Neutrophil (primary cell): ENCODE results near the gene DHRS4.
"Not testable (repeated sequence)": the region's sequence is repeated elsewhere in the genome, so short reads cannot be mapped to it uniquely, and the experiment has no call there.

ENCODE experiments used
- H3K27ac ChIP-seq: fragments of 200-600 bp; sonication (generic); 2 replicates; pipeline ENCODE4 v1.5.1; 2016; ENCODE audit warnings: mild to moderate bottlenecking, moderate library complexity
- H3K27me3 ChIP-seq: fragments of 200-600 bp; sonication (generic); 2 replicates; pipeline ENCODE4 v1.6.0; 2016; ENCODE audit warnings: mild to moderate bottlenecking
- H3K36me3 ChIP-seq: fragments of 200-600 bp; sonication (generic); 2 replicates; pipeline ENCODE4 v1.5.1; 2017
- H3K4me1 ChIP-seq, 2 experiments: fragments of 200-600 bp in 1 of 2; sonication (generic) in 1 of 2; 1 replicate in 1 of 2; 2 replicates in 1 of 2; pipeline versions ENCODE4 v1.5.1 to v1.6.1; 2013 to 2016; ENCODE audit warnings: low read depth in 1 of 2, low read length in 1 of 2, mild to moderate bottlenecking in 1 of 2, moderate library complexity in 1 of 2; ENCODE audit not compliant: control insufficient read depth in 1 of 2, insufficient read depth in 1 of 2
- H3K4me3 ChIP-seq, 2 experiments: fragments of 200-600 bp in 1 of 2; sonication (generic) in 1 of 2; 1 replicate in 1 of 2; 2 replicates in 1 of 2; pipeline ENCODE4 v1.5.1; 2013 to 2016; ENCODE audit warnings: low read depth in 1 of 2, low read length in 1 of 2, mild to moderate bottlenecking in 1 of 2, moderate library complexity in 1 of 2
- H3K9me3 ChIP-seq: fragments of 200-600 bp; sonication (generic); 2 replicates; pipeline ENCODE4 v1.5.1; 2016
- CTCF ChIP-seq: fragments of 200-600 bp; sonication (generic); IDR thresholded peaks from 2 replicates; pipeline ENCODE4 v1.5.1; 2016; ENCODE audit warnings: antibody characterized with exemption

Gene DHRS4

GRCh38 chr14:24001679-24002078, 48.1 kb downstream of the DHRS4 start:
- not testable (repeated sequence) for H3K9me3 ChIP-seq, H3K4me1 ChIP-seq, H3K27me3 ChIP-seq, H3K4me3 ChIP-seq, H3K36me3 ChIP-seq, H3K27ac ChIP-seq

- not testable (repeated sequence) for H3K36me3 ChIP-seq, H3K27me3 ChIP-seq, H3K4me1 ChIP-seq, H3K27ac ChIP-seq, H3K9me3 ChIP-seq
- peak overlapping the region in 1 of 2 experiments; percentile 17 for H3K4me3 ChIP-seq
These were observed 52.9 kb downstream of the DHRS4 start for GRCh38 chr14:24006471-24006816.

GRCh38 chr14:24006817-24007652, 53.5 kb downstream of the DHRS4 start:
- H3K9me3 ChIP-seq, H3K36me3 ChIP-seq, H3K27me3 ChIP-seq, H3K4me1 ChIP-seq, H3K27ac ChIP-seq: not testable (repeated sequence)
- peak overlapping the region in 1 of 2 experiments; percentile 17 for H3K4me3 ChIP-seq

GRCh38 chr14:24011051-24011450, 57.5 kb downstream of the DHRS4 start:
- Histone ChIP-seq H3K27ac (no peak overlapping the region), H3K4me3 (no peak overlapping the region)

GRCh38 chr14:24012726-24013273, 59.2 kb downstream of the DHRS4 start:
- not testable (repeated sequence) for H3K27me3 ChIP-seq, H3K4me1 ChIP-seq, H3K9me3 ChIP-seq, H3K27ac ChIP-seq, H3K36me3 ChIP-seq, H3K4me3 ChIP-seq

More at GRCh38 chr14:24011051-24011450, 57.5 kb downstream of the DHRS4 start:
- Histone ChIP-seq H3K36me3 (no peaks in the 10 kb centered on the region), H3K4me1 (peaks cover 0 to 5% of the 10 kb centered on the region in 2 experiments), H3K27me3 (peaks cover 7% of the 10 kb centered on the region), H3K9me3 (no peaks in the 10 kb centered on the region)
- no peak for TF ChIP-seq CTCF

GRCh38 chr14:24013654-24014514, 60.3 kb downstream of the DHRS4 start:
- no peak overlapping the region for H3K27ac ChIP-seq
- no peak overlapping the region for H3K4me3 ChIP-seq
- H3K36me3 ChIP-seq: no peaks in the 10 kb centered on the region
- TF ChIP-seq CTCF: peak; percentile 88
- H3K4me1 ChIP-seq: peaks cover 0 to 9% of the 10 kb centered on the region in 2 experiments
- no peaks in the 10 kb centered on the region for H3K27me3 ChIP-seq
- no peaks in the 10 kb centered on the region for H3K9me3 ChIP-seq

GRCh38 chr14:24015745-24016144, 62.2 kb downstream of the DHRS4 start:
- H3K27me3 ChIP-seq, H3K4me3 ChIP-seq, H3K36me3 ChIP-seq, H3K27ac ChIP-seq, H3K9me3 ChIP-seq, H3K4me1 ChIP-seq: not testable (repeated sequence)
